Hematopoietic multipotent progenitor cell treated with erythropoietin and hydrocortisone succinate and interleukin-3 and kit ligand, for 15 days (in vitro differentiated cells): ENCODE measurements around the gene NLK.
"Not testable (repeated sequence)": the region's sequence is repeated elsewhere in the genome, so short reads cannot be mapped to it uniquely, and the experiment has no call there.

Source experiments
- DNase-seq: peaks from one replicate; pipeline ENCODE4 v3.0.0-alpha.2; 2015; ENCODE audit warnings: low spot score

The NLK gene

DNA sequence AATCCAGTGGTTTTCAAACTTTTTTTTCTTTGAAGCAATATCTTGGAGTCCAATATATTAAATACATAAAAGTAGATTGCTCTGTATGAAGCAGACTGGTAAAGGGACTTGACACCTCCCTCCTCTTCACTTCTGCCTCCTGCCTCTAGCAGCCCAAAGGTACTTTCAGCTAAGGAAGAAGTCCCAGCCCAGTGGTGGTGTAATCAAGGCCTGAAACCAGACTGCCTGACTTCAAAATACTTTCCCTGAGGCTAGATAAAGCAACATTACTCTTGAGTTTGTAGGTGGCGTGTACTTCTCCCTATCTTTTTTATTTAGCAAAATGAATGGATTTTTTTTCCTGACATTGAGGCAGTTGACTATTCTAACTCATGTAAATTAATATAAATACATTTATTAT lies 154.2 kb downstream of the NLK start:
- DNase-seq = no peak

DNA sequence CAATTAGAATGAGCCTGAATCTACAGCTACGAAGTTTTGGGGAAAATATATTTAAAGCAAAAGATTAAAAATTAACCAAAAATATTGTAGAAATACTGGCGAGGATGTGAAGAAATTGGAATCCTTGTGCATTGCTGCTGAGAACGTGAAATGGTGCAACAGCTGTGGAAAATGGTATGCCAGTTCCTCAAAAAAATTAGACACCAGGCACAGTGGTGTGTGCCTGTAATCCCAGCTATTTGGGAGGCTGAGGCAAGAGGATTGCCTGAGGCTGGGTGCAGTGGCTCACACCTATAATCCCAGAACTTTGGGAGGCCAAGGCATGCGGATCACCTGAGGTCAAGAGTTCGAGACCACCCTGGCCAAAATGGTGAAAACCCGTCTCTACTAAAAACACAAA lies 156.6 kb downstream of the NLK start:
- DNase-seq = no peak

DNA sequence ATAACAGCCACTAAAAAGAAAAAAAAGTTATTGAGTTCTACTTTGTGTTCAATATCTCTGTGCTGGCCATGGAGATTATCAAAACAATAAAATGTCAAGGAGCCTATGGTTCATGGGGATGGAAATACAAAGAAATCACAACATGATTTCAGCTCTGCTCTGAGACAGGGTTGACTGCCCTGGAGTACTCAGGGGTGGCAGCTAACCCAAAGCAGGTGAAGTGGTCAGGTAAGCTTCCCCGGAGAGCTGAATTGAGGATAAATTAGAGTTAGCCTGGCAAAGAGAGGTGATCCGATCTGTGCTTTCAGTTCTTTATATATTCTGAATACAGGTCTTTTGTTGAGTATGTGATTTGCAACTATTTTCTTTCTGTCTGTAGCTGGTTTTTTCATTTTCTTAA lies 157.3 kb downstream of the NLK start:
- DNase-seq = no peak

DNA sequence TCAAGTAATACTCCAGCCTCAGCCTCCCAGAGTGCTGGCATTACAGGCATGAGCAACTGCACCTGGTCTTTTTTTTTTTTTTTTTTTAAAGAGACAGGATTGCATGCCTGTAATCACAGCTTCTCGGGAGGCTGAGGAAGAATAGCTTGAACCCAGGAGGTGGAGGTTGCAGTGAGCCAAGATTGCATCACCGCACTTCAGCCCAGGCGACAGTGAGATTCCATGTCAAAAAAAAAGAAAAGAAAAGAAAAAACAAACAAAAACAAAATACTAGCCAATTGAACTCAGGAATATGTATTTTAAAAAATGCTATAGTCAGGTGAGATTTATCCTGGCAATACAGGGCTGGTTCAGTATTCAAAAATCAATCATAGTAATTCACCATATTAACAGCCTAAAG lies 158.8 kb downstream of the NLK start:
- no peak for DNase-seq

DNA sequence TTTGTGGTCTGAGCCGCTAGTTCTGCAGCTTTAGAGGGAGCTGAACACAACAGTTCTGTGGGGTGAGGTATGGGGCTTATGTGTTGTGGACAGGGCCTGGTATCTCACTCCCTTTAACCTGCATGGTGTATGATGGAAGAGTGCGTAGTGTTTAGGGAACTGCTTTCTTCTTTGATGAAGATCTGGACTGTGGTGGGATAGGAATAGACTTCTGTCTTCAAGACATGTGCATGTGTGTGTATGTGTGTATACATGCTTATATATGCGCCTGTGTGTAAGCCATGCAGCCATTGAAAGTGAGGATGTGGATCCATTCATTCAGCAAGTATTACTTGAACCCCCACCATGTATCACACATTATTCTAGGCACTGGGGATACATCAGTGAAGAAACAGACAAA lies 161.8 kb downstream of the NLK start:
- no peak for DNase-seq

DNA sequence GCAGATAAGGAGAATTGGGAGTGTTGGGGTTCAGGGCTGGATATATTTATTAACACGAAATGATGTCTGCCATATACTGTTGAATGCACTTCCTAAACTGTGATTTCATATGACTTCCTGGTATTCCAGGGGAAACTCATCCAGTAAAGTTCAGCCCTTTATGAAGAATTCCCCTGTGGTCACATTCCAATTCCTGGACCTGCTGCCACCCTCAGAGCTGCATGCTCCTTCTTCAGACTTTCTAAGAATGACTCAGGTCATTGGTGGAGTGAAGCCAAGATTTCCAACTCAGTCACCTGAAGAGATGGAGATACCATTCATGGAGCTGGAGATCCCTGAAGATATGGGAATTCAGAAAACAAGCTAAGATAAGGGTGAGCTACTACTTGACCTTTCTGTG lies 162.3 kb downstream of the NLK start:
- DNase-seq = no peak

DNA sequence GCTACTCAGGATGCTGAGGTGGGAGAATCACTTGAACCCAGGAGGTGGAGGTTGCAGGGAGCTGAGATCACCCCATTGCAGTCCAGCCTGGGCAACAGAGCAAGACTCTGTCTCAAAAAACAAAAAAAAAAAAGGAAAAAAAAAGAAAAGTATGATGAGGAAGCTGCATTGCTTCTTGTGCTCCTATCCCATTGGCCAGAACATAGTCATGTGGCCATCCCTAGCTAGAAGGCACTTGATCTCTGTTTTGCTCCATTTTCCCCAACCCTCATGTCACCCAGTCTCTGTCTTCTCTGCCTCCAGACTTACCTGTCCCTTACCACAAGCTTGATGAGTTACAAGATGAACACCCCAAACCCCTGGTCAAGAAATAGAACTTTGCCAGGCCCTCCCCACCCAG lies 163.8 kb downstream of the NLK start:
- DNase-seq = no peak

DNA sequence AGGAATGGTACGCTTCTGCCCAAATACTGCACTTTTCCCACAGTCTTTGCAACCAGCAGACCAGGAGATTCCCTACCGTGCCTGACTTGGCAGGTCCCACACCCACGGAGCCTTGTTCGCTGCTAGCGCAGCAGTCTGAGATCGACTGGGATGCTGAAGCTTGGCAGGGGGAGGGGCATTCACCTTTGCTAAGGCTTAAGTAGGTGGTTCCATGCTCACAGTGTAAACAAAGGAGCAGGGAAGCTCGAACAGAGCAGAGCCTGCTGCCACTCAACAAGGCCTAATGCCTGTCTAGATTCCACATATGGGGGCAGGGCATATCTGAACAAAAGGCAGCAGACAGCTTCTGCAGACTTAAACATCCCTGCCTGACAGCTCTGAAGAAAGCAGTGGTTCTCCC lies 169.3 kb downstream of the NLK start:
- DNase-seq = no peak

DNA sequence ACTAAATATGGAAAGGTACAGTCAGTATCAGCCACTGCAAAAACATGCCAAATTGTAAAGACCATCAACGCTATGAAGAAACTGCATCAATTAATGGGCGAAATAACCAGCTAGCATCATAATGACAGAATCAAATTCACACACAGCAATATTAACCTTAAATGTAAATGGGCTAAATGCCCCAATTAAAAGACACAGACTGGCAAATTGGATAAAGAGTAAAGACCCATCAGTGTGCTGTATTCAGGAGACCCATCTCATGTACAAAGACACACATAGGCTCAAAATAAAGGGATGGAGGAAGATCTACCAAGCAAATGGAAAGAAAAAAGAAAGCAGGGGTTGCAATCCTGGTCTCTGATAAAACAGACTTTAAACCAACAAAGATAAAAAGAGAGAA lies 171.1 kb downstream of the NLK start:
- DNase-seq = not testable (repeated sequence)

DNA sequence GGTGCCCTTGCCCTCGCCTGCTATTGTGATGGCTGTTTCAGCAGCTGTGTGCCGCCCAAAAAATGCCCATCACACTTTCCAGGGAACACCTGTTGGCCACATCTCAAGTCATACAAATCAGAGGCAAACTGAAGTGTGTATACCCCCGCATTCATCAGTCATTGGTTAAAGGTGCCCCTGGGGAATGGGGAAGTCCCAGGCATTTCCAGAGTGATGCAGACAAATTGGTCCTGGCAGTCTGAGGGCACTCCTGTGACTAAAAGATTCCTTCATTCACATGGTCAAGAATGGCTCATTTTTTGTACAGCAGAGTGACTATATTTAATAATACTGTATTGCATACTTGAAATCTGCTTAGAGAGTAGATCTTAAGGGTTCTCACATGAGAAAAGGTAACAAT lies 173.6 kb downstream of the NLK start:
- no peak for DNase-seq

DNA sequence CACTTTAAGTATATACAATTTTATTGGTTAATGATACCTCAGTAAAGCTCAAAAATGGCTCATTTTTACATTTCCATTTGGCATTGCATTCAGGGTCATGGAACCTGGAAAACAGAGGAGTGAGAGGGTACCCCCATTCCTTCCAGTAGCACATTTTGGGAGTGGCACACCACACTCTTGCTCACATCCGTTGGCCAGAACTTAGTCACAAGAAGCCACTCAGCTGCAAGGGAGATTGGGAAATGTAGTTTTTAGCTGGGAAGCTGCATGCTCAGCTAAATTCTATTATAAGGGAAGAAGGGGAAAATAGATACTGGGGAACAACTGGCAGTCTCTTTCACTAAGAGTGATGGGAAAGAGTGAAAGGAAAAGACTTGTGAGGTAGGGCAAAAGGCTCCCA lies 174.1 kb downstream of the NLK start:
- DNase-seq = no peak

DNA sequence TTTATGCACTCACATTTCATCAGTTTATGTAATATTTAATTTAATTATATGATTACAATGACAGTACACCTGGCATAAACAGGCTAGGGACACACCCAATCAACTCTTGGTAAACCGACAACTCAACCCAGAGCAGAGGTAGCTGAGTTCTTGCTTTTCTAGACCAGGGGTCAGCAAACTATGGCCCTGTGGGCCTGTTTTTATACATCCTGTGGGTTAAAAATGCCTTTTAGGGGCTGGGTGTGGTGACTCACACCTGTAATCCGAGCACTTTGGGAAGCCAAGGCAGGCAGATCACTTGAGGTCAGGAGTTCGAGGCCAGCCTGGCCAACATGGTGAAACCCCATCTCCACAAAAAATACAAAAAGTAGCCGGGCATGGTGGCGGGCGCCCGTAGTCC lies 177.3 kb downstream of the NLK start:
- DNase-seq = no peak

DNA sequence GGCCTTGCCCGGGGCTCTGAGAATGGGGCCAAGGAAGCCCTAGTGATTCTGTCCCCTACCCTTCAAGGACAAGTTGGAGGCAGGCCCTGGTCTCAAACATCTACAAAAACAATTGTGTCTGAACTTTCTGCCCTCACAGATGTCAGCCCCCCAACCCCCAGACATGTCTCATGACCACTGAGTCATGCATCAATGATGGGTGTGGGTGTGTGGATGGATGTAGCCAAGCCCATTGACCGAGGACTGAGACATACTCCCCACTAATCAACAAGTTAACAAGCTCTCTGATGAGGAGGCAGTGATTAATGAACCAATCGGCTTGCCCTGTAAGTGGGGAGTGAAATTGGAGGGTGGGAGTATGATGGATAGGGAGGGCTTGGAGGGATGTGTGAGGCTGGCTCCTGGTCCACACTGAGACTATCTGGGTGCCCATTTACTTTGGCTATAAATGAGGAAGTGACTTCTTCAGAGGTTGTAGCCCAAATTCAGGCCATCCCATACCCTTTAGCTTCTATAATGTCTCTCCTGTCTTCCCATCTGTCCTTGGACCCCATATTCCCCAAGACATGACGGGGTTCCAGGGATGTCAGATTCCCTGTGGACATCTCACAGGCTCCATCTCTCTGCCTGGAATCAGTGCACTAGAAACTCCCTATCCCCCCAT lies 179.4 kb downstream of the NLK start:
- no peak for DNase-seq

DNA sequence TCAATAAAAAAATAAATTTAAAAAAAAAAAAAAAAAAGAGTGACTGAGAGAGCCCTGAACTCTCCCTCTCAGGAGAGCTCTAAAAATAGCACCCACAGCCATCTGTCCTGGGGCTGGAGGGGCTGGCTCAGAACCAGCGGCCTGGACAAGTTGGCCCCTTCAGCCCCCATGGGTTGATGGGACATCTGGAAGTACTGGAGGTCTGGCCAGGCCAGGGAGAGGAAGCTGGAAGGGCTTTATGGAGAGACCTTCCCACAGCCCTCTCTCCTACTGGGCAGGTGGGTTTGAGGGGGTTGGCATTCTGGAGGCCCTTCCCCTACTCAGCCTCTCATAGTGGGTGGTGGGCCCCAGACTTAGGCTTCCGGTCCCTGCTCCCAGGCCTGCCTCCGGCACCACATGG lies 182.8 kb downstream of the NLK start:
- no peak for DNase-seq

DNA sequence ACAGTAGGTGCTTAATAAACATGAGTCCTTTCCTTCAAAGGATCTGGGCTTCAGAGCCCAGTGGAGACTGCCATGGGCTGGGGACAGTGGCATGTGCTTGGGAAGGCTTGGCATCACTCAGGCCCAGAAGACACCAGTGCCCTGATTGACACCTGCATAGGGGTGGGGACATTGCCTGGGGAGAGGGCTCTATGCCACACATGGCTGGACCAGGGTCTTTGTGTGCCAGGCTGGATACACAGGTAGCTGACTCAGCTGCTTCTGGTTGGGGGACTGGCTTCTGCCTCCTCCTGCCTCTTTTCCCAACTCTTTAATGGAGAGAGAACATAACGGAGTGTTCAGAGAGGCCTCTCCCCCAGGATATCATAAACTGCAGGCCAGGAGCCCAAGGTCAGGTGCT lies 183.4 kb downstream of the NLK start:
- no peak for DNase-seq

DNA sequence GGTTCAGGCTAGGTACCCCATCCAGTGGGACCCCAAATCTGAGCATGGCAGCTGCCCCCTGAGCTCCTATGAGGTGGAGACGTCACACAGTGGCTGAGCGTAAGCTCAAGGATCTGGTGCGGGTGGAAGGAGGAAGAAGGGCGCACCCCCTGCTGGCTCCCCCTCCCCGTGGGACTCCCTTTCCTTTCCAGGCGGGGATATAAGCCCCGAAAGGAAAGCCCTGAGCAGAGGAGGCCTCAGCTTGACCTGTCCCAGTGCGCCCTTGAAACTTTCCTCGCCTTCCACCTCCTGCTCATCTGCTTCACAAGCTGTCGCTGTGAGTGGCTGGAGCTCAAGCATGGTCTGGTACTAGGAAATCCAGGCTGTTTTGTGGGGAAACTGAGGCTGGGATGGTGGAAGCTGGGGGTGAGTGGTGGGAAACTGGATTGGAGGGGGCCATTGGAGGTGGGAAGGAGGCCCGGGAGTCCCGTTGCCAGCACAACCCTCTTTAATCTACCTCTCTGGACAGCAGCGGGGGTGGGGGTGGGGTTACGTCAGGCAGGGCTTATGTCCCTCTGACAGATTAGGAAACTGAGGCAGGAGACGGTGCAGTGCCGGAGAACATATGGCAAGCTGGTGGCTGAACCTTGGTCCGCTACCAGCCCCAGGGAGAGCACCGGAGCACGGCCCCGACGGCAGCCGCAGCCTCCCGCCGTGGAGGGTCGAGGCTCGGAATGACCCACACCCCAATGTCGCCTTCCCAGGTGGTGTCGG lies 184.3 kb downstream of the NLK start:
- no peak for DNase-seq

DNA sequence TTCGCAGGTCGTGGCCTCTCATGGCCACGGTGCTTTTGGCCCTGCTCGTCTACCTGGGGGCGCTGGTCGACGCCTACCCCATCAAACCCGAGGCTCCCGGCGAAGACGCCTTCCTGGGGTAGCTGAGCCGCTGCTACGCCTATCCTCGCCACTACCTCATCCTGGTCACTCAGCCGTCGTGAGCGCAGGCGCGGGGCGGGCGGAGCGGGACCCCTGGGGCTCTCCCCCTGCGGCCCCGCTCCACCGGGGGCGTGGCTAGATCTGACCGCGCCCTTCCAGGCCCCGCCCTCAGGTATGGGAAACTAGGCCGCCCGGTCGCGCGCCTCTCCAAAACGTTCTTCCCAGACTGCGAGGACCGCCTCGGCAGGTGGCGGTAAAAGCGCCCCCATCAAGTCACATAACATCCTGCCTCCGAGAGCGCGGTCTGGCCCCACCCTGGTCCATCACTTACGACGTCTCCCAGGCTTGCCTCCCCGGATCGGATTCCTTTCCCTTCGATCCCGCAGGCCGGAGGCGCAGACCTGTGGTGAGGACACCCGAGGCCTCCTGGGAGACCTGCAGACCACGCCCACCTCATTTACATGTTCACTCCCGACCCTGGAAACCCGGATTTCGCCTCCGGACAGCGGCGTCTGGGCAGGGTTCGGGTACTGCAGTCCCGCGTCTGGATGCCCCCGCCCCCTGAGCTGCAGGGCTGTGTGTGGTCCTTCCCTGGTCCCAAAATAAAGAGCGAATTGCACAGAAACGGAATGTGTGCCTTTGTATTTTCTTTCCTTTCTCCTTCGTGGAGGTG lies 185.0 kb downstream of the NLK start:
- DNase-seq = peak; percentile 53

DNA sequence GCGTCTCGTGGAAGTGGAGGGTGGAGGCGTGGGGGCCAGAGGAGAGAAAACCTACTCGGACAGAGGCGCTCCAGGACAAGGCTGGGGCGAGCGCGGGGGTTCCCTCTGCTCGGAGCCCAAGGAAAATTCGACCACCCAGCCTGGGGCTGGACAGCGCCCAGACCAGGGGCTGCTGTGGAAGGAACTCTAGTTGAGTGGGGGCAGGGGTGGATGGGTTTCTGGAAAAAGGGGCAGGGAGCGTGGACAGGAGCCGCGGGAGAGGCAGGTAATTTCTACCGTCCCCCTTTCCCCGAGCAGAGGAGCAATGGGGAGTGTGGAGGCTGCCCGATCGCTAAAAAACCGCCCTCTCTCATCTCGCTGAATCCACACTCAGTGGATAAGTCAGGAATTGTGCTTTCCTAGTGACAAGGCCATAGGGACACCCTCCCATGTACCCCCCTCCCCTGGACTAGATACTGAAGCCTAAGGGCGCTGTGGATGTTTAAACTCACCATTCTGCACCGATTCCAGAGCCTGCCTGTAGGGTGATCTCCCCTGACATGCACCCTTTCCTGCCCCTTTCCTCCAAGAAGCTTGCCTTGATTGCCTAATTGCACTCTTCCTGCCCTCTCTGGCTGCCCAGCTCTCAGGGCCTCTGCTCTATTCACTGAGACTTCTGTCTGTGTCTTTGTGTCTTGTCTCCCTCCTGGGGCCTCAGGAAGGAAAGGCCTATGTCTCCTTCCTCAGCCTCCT lies 185.8 kb downstream of the NLK start:
- DNase-seq = no peak

DNA sequence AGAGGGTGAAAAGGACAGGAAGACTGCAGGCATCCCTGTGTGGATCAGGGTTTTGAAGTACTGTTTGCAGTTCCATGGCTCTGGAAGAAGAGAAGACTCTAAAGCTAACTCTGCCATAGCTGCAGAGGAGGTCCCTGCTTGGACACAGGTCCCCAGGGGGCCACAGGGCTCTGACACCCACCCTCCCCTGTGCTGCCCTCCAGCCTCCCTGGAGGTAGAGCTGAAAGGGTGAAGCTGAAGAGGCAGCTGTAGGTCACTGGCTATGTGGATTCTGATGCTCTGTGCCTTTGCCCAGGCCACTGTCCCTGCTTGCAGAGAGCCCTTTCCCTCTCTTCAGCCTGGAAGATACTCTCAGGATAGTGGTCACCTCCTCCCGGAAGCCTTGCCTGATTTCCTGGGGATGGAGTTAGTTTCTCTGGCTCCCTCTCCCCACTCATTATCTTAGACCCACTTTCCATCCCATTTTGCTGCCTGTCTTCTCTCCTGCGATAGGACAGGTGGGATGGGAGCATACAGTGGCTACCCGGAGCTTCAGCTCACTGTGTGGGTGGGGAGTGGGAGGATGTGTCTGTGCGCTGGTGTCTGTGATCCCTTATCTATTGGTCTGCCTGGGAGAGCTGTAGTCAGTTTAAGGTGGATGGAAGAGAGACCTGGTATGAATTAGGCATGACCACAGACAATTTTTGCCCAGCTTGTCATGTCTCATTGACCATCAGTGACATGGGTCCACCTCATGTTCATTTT lies 186.7 kb downstream of the NLK start:
- DNase-seq = no peak

DNA sequence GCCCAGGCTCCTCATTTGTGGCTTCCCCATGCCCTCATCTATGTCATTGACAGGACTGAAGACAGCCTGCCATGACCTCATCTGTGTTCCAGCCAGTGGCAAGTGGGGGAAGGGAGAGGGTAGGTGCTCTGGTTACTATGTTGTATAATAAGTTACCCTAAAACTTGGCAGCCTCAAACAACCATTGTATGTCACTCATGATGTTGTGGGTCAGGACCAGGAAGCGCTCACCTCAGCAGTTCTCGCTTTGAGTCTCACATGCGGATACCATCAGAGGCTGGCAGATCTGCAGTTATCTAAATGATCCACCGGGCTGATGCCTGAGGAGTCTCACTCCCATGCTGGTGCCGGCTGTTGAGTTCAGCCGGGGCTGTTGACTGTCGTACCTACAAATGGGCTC lies 187.5 kb downstream of the NLK start:
- DNase-seq = peak; percentile 45

DNA sequence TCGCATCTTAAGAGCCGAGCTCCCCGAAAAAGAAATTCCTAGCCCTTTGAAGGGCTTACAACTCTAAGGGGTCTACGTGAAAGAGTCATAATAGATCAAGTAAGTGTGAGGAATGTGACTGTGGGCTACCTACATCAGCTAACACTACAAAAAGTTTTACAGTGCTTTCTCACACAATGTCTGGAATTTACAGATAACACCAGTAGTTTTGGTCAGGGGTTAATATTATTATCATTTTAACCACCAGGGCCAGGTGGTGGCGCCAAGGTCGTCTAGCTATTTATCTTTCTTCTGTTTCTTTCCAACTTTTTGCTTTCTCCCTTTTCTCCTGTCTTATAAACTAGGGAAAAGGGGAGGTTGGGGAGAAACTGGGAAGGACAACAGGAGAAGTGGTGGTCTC lies 188.1 kb downstream of the NLK start:
- peak; percentile 36 for DNase-seq

DNA sequence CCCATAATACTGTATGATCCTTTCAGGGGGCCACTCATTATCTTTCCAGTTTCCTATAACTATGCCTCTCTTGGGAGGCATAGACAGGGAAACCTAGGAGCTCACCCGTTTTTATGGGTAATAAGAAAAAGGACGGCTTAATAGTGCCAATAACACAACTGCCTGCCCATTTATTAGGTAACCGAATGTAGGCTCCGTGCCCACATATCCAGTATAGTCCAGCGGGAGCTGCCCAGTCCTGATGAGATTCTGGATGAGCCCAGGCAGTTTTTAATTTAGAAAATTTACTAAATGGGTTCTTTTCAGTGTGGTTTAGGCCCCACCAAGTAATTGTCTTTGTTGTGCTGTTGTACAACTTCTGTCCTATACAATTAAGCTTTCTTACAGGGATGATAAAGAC lies 189.1 kb downstream of the NLK start:
- not testable (repeated sequence) for DNase-seq
